GM12801 (cell line): Measurements from ENCODE around the gene PRKCE.

ENCODE experiments used
- CTCF ChIP-seq: IDR thresholded peaks from one replicate; pipeline ENCODE4 v1.5.1; 2011; ENCODE audit warnings: control low read depth; ENCODE audit not compliant: insufficient read length; ENCODE audit errors: extremely low read depth

The PRKCE gene

GRCh38 chr2:45732436-45732835, 81.0 kb downstream of the PRKCE start:
- TF ChIP-seq CTCF = no peak

GRCh38 chr2:45732946-45733345, 81.5 kb downstream of the PRKCE start:
- no peak for TF ChIP-seq CTCF

DNA sequence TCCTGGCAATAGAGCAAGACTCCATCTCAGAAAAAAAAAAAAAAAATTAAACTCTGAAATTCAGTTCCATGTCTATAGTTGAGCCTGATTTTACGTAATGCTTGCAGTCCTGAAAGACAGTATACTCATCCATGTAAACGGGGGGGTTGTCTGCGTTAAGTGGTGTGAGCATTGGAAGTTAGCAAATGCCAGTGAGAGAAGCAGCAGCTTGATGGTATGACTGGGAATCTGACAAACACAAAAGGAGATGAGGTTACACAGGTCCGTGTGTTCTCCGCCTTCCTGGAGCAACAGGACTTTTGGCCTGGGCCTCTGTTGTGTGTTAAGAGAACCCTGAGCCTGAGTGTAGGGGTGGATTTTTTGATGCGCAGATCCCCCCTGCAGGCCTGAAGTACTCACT, 82.9 kb downstream of the PRKCE start:
- no peak for TF ChIP-seq CTCF

DNA sequence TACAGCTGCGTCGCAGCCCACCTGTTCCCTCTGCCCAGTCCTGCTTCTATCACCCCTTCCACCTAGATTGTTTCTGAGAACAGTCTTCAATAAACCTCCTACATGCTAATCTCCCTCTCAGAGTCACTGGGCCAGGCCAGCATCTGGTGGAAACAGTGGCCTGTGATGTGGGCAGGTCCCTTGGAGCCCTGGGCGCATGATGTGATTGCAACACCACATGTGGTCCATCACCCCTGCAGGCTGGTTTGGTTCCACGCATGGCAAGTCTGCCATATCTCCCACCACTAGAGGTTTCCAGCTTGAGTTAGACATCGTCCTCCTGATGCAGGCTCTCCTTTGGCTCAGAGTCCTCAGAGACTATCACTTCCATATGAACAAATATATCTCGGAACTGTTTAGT, 83.5 kb downstream of the PRKCE start:
- no peak for TF ChIP-seq CTCF

DNA sequence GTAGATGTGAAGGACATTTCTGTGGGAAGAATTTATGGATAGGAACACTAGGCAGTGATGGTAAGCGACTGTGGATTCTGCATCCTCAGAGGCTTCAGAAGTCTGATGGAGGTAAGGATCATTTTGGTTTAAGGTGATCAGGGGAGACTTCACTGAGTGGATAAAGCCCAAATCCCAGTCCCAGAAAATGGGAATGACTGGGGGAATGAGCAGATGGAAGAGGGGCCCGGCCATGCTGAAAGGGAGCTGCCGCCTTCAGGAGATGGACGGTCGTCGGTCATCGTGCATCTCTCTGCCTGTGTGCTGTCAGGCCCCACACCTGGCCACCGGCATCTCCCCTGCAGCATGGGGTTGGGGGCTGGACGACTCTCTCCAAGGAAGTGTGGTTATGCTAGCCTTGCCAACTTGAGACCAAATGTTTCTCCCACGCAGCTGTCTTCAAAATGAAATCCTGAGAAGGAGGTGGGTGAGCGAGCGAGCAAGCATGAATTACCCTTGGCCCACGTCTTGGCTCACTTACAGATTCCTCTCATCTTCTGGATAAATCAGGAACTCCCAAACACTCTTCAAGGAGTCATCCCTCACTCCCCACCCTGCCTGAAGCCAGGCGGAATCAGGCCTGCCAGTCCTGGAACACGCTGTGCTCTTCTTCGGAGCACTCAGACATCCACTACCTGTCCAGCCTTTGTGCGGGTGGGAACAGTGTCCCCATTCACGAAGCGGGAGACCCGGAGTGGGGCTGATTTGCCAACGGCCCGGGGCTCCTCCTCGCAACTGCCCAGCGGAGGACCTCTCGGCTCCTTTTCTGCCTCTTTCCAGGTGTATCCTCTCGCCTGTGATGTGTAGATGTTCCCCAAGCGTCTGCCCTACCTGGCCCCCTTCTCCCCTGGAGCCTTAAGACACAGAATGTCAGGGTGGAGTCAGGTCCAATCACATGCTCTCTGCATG, 85.6 kb downstream of the PRKCE start:
- TF ChIP-seq CTCF = no peak

GRCh38 chr2:45739796-45740485, 88.5 kb downstream of the PRKCE start:
- TF ChIP-seq CTCF = no peak

DNA sequence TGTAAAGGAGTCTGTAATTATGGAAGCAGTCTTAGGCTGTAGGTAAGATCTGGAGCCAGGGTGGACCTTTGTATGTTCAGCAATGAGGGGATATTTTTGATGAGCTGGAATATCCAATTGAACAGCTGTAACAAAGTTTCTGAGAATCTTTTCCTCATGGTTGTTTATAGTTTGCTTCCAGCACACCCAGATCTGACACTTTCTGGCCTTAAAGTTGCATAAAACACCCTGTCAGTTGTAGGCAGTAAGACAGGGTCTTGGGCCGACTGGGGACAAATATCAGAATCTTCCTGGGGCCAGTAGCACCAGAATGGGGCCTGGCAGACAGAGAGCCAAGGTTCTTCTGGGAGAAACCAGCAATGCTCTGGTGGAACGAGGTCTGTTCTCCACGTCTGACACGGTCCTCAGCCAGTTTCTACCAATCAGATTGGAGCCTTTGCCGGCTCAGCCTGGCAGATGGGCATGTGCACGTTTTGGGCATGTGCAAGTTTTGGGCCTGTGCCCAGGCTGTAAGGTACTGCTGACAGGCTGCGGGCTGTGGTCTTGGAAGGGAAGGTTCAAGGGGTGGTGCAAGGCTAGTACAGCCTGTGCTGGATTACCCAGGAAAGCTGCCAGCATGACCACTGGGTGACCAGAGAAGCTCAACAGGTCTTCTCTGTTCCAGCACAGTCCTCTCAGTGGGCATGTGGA, 89.8 kb downstream of the PRKCE start:
- no peak for TF ChIP-seq CTCF
